Vagina (tissue), 2 donors: ENCODE measurements around the gene ERBB4.

ENCODE experiments used
- CTCF ChIP-seq, 3 experiments: fragments of 450-650 bp in 2 of 3; fragments of 200-600 bp in 1 of 3; sonication (generic) in 1 of 3; IDR thresholded peaks; one replicate each; pipeline ENCODE4 v1.5.1; 2017 to 2019; ENCODE audit warnings: antibody characterized with exemption in 3 of 3, mild to moderate bottlenecking in 2 of 3, moderate library complexity in 2 of 3
- POLR2A ChIP-seq, 2 donors: fragments of 450-650 bp; IDR thresholded peaks; one replicate each; pipeline ENCODE4 v1.6.1; 2017; ENCODE audit warnings: antibody characterized with exemption in 2 of 2, mild to moderate bottlenecking in 2 of 2, moderate library complexity in 2 of 2
- POLR2AphosphoS5 ChIP-seq, 2 donors: sonication (generic); formaldehyde crosslinking; IDR thresholded peaks; one replicate each; pipeline ENCODE4 v1.9.0; 2017; ENCODE audit warnings: antibody characterized with exemption in 2 of 2, mild to moderate bottlenecking in 2 of 2, low read depth in 1 of 2; ENCODE audit not compliant: insufficient read depth in 1 of 2

GRCh38 chr2:211447548-211447947, 1091.1 kb downstream of the ERBB4 start:
- TF ChIP-seq CTCF (IDR thresholded peaks at IDR 0.05) (no peak), POLR2A (IDR thresholded peaks at IDR 0.05) (no peak), POLR2AphosphoS5 (IDR thresholded peaks at IDR 0.05; ENCODE audit: insufficient read depth in 1 of 2, low read depth in 1 of 2) (no peak)
